Activated gamma-delta T cell treated with anti-CD3 and anti-CD28 coated beads, Interleukin-2, amount 50 U/mL, for 16 hours (primary cell): ENCODE data around the gene PCSK2.

Experiments used
- DNase-seq: peaks from one replicate; pipeline ENCODE4 v3.0.0-alpha.2; 2020; ENCODE audit warnings: low read depth

Gene PCSK2

DNA sequence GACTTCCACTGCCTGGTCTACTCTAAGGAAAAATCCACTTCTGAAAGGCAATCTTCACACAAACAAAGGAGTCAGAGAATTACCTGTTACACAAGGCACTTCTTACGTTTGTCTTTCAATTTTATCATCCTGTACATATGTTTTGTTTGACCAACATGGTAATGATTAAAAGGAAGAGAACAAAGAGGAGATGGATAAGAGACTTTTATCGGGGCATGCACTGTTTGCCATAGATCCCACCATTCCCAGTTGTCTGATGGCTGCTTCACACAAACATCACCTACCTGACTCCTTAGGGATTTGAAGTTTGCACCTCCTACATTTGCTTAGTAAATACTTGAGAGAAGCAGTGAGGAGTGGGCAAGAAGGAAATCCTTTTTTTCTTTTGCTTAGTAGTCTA, 217.3 kb downstream of the PCSK2 start:
- DNase-seq = no peak

DNA sequence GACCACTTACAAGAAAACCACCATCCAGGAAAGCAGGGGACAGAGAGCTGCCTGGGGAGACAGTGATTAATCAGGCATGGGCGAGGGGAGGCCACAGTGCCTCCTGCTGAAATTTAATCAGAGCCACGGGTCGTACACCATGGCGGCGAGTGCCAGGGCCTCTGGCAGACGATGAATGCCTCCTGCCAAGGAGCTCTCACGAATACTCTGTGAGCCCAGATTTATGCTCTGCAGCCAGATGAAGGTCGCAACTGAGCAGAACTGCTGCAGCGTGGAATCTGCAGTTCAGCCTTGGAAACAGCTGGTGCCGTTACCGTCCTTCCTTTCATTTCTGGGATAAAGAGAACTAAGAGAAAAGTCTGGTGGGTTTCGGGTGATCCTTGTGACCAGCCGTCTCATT, 218.7 kb downstream of the PCSK2 start:
- DNase-seq = no peak

DNA sequence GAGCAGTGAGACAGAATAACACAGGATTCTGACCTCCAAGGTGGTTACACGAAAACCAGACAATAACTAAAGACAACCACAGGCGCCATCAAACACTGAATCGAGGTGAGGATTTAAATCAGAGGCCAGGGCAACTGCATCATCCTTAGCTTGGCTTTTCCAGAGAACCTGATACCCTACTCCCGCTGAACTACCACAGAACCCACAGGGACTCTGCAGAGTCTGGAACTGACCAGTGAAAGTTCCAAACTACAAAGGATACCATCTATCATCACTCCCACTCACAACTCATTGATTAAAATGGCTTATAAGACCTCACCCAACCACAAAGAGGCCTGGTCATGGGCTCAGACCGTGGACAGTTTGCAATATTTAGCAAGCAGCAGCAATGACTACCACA, 219.3 kb downstream of the PCSK2 start:
- DNase-seq = no peak

DNA sequence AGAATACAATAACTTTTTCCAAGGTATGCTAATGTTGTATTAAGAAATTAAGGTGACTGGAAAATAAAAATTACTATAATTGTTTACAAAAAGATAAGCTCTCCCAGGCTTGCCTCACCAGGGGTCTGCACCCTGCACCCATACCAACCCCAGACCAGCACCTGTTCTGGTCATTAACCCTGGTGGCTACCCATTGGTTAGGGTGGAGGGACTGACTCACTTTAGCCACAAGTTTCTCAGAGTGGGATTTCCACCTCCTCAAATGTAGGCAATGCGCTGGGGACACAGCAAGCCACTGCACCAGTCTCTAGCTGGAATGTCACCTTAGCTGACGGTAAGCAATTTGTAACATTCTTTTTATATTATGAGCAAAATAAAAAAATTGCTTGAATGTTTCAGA, 221.2 kb downstream of the PCSK2 start:
- DNase-seq = no peak

DNA sequence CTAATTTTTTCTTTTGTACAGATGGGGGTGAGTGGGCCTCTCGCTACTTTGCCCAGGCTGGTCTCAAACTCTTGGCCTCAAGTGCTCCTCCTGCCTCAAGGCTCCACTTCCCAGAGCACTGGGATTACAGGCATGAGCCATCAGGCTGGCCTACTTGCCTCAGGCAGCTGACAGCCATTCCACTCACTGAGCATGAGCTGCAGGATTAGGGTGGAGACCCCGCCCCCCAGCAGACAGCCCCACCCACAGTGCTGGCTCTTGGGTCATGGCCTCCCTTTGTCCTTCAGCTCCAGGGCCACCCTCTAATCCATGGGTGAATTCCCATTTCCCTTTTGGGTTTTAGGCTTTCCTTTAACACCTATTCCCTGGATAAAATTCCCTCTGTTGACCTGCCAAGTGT, 222.2 kb downstream of the PCSK2 start:
- DNase-seq = no peak

DNA sequence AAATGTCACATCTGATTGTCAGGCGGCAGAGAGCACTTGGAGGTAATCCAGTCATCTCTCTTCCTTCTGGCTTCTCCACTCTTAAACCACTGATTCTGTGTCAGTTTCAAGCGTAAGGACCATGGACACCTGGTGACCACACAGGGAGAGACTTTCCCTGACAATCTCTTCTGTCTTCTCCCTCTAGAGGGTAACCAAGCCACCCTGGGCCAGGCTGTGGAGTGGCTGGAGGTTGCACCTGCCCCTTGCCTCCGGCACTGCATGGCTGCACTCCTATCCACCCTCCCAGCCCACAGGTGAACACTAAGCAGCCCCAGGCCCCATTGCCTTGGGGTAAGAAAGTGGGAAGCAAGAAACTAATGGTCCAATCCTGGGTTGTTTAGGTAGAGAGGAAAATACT, 225.6 kb downstream of the PCSK2 start:
- DNase-seq = no peak

DNA sequence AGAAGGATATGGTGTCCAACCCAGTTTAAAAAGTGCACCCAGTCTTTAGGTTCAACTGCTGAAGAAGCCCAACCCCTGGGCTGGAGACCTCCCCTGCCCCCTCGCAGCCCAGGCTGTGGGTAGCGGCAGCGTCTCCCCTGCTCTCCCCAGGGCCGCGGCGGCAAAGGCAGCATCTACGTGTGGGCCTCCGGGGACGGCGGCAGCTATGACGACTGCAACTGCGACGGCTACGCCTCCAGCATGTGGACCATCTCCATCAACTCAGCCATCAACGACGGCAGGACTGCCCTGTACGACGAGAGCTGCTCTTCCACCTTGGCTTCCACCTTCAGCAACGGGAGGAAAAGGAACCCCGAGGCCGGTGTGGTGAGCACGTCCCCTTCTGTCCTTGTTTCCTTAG, 226.8 kb downstream of the PCSK2 start:
- DNase-seq = no peak

DNA sequence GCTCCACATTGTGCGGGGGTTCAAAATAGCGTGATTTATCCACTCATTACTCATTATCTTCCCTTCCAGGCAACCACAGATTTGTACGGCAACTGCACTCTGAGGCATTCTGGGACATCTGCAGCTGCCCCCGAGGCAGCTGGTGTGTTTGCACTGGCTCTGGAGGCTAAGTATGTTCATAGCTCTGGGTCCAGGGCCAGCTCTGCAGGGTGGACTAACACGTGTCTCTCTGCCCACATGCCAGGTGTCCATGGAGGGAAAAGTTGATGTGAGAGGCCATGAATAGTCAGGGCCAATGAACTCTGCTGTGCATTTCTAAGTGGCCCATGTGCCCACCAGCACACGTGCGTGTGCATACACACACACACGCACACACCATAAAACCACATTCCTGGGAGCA, 229.4 kb downstream of the PCSK2 start:
- no peak for DNase-seq

DNA sequence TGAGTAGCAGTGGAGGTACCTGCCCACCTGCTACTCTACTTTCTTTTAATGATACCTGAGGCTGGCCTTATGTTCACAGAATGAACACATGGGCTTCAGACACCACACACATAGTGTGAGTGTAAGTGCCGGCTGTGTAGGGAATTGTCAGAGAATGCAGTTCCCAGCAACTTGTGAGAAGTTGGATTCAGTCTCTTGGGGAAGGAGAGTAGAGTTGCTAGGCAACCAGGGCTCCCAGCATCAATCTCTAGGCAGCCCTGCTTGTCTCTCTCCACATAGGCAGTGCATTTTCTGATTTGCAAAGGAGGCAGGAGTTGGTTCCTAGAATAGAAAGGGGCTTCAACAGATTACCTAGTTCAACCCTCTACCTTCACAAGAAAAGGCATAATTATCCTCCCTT, 230.2 kb downstream of the PCSK2 start:
- no peak for DNase-seq

DNA sequence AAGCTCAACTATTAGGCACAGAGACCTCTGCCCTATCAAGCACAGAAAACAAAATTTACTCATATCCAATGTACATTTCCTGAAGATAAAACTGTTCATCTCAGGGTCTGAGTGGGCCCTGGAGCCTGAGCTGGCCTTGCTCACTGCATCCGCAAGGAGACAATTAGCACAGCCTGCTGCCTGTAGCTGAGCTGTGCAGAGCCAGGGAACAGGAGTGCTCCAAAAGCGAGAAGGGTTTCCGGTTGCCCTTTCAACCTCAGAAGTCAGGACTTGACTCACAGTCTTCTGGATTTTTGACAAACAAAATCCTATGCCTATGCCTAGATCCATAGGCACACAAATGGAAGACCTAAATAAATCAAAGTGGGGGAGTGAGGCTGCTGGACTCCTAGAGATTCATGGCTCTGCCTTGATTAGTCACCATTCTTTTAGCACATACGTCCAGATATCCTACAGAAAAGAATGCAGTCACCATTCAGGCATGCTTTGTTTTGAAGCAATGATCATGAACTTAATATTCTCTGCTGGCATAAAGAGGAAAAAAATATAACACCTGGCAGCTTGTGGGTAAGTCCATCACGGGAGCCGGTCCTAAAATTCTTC, 230.8 kb downstream of the PCSK2 start:
- no peak for DNase-seq

DNA sequence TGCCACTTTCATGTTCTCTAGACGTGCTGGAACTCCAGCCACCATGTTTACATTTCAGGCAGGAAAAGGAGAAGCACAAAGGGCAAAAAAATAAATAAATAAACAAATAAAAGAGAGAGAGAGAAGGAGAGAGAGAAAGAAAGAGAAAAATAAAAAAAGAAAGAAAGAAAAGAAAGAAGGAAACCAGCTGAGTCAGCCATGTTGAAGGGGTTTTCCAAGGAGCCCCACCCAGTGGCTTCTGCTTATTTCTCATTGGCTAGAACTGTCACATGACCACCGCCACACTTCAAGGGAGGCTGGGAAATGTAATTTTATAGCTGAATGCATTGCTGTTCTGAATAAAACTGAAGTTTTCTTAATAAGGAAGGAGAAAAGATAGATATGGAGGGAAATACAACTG, 233.3 kb downstream of the PCSK2 start:
- DNase-seq = no peak

DNA sequence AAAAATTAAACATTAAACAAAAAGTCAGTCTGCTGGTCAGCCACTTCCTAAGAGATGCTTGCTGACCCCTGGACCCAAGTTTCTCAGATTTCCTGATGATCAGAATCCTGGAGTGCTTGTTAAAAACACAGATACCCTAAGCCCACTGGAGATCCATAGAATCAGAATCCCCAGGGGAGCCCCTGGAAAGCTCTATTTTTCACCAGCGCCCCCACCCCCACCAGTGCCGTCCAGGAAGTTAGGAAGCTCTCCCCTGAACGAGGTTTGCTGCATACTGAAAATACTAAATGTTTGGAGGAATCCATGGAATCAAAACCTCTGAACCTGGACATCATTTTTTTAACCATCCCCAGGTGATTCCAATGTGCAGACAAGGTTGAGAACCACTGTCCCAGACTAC, 235.1 kb downstream of the PCSK2 start:
- no peak for DNase-seq

DNA sequence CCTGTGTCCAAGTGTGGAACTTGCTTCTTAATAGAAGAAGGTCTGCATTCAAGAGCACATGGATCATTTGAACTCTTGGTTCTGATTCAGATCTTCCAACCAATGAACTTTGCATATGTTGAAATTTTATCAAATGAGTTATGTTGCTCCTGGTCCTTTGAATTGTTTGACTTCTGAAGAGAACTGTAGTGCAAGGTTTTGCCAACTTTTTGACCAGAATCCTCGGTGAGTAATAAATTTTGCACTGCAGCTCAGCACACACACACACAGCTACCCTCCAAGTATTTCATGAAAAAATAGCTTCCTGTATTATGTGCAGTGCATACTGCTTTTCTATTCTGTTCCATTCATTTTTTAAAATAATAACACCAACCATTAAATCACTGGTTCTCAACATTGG, 236.9 kb downstream of the PCSK2 start:
- DNase-seq = no peak

DNA sequence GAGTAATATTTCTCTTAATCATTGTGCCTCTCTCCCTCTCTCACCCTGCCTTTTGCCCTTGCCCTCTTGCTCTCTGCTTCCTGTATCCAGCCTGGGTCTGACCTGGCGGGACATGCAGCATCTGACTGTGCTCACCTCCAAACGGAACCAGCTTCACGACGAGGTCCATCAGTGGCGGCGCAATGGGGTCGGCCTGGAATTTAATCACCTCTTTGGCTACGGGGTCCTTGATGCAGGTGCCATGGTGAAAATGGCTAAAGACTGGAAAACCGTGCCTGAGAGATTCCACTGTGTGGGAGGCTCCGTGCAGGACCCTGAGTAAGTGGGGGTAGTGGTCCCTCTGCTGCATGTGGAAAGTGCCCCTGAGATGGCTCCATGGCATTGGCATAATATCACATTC, 238.4 kb downstream of the PCSK2 start:
- no peak for DNase-seq

DNA sequence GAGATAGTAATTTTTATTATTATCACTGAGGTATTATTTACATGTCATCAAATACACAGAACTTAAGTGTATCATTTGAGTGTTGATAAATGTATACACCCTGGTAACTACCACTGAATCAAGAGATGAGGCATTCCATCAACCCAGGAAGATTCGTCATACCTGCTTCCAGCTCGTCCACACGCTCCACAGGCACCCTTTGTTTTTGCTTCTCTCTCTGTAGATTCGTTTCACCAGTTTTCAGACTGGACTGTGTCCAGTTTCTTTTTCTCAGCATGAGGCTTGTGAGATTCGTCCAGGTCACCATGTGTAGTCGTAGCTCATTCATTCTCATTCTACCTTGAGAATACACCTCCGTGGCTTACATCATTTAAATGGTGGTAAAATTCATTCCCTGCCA, 239.8 kb downstream of the PCSK2 start:
- DNase-seq = no peak

DNA sequence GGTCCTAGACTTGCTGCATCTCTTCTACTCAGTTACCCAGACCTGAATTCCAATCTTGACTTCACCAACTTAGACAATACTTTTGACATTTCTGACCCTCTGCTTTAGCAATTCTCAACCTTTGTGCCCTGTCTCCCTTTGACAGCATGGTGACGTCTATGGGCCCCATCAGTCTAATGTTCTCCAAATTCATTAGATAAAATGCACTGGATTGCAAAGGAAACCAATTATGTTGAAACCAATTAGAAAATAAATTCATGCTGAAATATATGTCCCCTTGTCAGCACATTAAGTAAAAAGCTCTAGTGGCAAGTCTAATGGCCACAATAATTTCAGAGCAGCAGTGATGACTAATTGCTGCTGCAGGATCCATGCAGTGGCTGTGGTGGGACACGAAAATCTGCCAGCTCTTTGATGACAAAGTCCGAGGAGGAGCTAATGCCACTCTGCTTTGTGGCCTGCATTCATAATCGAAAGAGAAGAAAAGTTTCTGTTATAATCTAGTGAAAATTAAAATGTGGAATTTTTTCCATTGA, 240.3 kb downstream of the PCSK2 start:
- DNase-seq = no peak

DNA sequence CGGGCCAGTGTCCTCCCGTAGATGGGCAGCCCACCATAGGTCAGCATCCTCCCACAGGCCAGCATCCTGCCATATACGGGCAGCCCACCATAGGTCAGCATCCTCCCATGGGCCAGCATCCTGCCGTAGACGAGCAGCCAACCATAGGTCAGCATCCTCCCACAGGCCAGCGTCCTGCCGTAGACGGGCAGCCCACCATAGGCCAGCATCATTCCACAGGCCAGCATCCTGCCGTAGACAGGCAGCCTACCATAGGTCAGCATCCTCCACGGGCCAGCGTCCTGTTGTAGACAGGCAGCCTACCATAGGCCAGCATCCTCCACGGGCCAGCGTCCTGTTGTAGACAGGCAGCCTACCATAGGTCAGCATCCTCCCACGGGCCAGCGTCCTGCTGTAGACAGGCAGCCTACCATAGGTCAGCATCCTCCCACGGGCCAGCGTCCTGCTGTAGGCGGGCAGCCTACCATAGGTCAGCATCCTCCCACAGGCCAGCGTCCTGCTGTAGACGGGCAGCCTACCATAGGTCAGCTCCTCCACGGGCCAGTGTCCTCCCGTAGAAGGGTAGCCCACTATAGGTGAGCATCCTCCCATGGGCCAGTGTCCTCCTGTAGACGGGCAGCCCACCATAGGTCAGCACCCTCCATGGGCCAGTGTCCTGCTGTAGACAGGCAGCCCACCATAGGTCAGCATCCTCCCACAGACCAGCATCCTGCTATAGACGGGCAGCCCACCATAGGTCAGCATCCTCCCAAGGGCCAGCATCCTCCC, 241.4 kb downstream of the PCSK2 start:
- DNase-seq = no peak

DNA sequence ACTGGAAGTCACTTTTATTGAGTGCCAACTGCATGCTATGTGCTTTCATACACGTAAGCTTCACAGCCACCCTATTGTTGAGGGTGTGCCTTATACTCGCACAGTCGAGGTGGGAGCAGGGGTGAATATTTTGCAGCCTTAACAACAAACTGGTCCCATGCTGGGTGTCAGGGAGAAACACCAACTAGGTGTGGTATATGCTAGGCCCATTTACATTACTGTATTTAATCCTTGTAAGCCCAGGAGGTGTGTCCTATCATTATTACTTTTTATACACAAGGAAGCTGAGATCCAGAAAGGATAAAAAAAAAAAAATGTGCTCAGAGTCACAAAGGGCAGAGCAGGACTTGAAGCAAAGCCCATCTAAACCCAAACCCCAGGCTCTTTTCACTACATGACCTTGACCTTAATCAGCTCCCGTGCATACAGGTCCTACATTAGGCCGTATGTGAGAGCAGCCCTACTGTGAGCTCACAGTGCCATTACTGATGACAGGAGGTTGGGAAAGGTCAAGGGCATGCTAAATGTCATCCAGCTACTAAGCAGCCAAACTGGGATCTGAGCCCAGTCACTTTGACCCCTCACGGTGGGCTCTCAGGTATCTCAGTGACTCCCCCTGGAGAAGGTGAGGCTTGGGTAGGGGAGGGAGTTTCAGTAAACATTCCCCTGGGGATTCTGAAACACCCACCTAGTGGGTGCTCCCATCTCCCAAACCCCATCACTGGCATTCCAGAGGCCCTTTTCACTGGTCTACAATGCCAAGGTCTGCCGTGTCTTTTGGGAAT, 242.6 kb downstream of the PCSK2 start:
- no peak for DNase-seq

DNA sequence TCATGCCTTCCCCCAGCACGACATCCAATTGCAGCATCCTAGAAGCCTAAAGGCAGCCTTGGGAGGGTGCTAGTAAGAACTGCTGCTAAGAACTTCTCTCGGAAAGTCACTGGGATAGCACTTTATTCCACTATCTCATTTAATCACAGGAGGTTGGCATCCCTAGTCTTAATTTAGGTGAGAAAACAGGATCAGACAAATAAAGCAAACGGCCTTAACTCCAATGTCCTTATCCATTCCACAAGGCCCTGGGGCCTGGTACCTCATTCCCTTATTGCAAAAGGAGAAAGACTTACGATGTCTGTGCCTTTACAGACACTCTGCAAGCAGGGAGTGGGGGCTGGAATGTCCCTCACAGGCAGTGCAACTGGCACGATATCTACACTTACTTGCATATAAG, 243.7 kb downstream of the PCSK2 start:
- no peak for DNase-seq

DNA sequence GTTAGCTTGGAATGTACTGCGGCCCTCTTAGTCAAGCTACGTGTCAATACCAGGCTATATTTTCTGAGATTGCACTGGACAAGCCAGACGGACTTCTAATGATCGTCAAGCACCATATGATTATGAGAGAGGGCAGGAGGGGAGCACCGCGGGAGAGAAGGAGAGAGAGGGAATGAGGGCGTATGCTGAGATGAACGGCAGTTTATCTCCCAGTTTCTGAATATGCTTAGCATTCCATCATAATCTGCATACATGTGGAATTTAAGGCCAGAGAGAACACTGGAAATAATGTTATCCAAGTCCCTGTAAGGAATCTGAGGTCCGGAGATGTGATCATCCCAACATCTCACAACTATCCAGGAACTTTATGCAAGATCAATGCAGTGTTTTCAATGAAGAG, 244.1 kb downstream of the PCSK2 start:
- DNase-seq = no peak

DNA sequence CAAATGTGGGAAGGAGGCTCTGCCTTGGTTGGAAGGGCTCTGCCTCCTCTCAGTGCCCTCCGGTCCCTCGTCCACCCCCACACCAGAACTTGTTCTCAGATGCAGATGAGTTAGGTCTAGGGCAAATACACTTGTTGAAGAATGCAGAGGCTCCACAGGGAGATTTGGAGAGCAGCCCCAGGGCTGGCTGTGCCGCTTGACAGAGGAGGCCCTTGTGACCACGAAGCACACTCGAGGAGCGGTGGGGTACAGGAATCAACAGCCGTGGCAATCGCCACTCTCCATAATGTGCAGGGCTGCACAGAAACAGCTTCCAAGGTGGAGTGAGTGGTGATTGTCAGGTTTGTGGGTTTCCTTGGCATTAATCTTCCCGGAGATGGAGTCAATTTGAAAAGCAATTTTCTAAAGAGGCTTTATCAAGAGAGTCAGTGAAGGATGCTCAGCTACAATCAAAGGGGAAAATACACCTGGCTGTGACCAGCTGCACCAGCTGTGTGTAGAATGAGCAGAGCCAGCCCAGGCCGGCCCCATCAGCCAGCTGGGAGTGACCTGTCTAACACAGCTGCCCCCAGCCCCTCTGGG, 244.9 kb downstream of the PCSK2 start:
- DNase-seq = no peak

DNA sequence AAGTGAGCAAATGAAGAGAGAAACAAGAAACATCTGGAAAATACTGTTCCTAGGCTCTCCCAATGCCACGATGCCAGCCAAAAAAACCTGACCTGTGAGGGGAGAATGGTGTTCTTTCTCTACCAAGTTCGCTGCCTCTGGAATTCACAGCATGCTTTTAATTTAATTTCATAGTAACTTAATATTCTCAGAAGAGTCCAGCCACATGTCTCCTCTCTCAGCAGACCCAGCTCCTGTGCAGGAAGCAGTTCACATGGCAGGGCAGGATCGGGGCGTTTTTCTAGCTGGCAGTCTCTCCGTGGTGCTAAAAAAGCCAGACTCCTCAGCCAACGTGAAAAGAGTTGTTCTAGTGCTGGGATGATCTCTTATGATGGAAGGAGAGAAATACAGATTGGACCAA, 246.8 kb downstream of the PCSK2 start:
- no peak for DNase-seq
